Liver (tissue), 9 donors: Measurements from ENCODE around the gene PTGER2. TPM values are rescaled to one million over a fixed set of nuclear protein-coding genes. Genes with fewer than 3 reads are reported as not detected.

Experiments
- DNase-seq: peaks from one replicate; pipeline ENCODE4 v3.0.0-alpha.2; 2017; ENCODE audit warnings: low spot score
- H3K27ac ChIP-seq, 2 donors: one replicate each; pipeline ENCODE4 v1.7.0; 2013; ENCODE audit warnings: inconsistent platforms in 2 of 2, low read length in 2 of 2, control low read depth in 1 of 2, low read depth in 1 of 2, mild to moderate bottlenecking in 1 of 2
- H3K27me3 ChIP-seq, 4 donors: one replicate each; pipeline versions ENCODE4 v1.6.1 to v1.7.0; 2013; ENCODE audit warnings: low read length in 3 of 4, inconsistent platforms in 1 of 4, mild to moderate bottlenecking in 1 of 4, moderate library complexity in 1 of 4; ENCODE audit not compliant: control insufficient read depth in 4 of 4, insufficient read depth in 4 of 4
- H3K36me3 ChIP-seq, 4 donors: one replicate each; pipeline versions ENCODE4 v1.6.1 to v1.7.0; 2013; ENCODE audit warnings: low read length in 3 of 4, mild to moderate bottlenecking in 3 of 4, low read depth in 1 of 4, moderate library complexity in 1 of 4; ENCODE audit not compliant: control insufficient read depth in 4 of 4, insufficient read depth in 3 of 4
- H3K4me1 ChIP-seq, 4 donors: one replicate each; pipeline versions ENCODE4 v1.6.1 to v1.7.0; 2013; ENCODE audit warnings: low read length in 3 of 4, mild to moderate bottlenecking in 3 of 4, moderate library complexity in 1 of 4; ENCODE audit not compliant: control insufficient read depth in 4 of 4, insufficient read depth in 4 of 4
- H3K4me3 ChIP-seq, 3 donors: one replicate each; pipeline versions ENCODE4 v1.6.1 to v1.7.0; 2013; ENCODE audit warnings: low read length in 3 of 3, control low read depth in 1 of 3, low read depth in 1 of 3, mild to moderate bottlenecking in 1 of 3
- H3K9ac ChIP-seq, 2 donors: one replicate each; pipeline ENCODE4 v1.7.0; 2013; ENCODE audit warnings: low read length in 2 of 2, mild to moderate bottlenecking in 2 of 2, moderate library complexity in 2 of 2, control low read depth in 1 of 2, low read depth in 1 of 2
- H3K9me3 ChIP-seq, 4 donors: one replicate each; pipeline versions ENCODE4 v1.6.1 to v1.7.0; 2013; ENCODE audit warnings: low read length in 3 of 4; ENCODE audit not compliant: control insufficient read depth in 4 of 4
- ATF3 ChIP-seq: IDR thresholded peaks from 2 replicates; pipeline ENCODE4 v1.6.1; 2016; ENCODE audit warnings: antibody characterized with exemption
- CTCF ChIP-seq: fragments of 150-350 bp; IDR thresholded peaks from 2 replicates; pipeline ENCODE4 v1.5.1; 2017; ENCODE audit warnings: improper control_type of control experiment, low read depth, low read length; ENCODE audit not compliant: missing input control
- EGR1 ChIP-seq, 2 donors: IDR thresholded peaks; 2 replicates each; pipeline ENCODE4 v1.6.1; 2016 to 2018; ENCODE audit warnings: antibody characterized with exemption in 2 of 2, low read depth in 2 of 2
- FOXA1 ChIP-seq: IDR thresholded peaks from 2 replicates; pipeline ENCODE4 v1.6.1; 2016; ENCODE audit warnings: antibody characterized with exemption
- FOXA2 ChIP-seq: IDR thresholded peaks from 2 replicates; pipeline ENCODE4 v1.6.1; 2016; ENCODE audit warnings: antibody characterized with exemption
- GABPA ChIP-seq, 2 donors: IDR thresholded peaks in 1 of 2; conservative IDR thresholded peaks in 1 of 2; 2 replicates each; pipeline ENCODE4 v1.6.1; 2016; ENCODE audit warnings: antibody characterized with exemption in 2 of 2, mild to moderate bottlenecking in 1 of 2, moderate library complexity in 1 of 2
- HNF4A ChIP-seq, 2 donors: conservative IDR thresholded peaks; 2 replicates each; pipeline ENCODE4 v1.6.1; 2016; ENCODE audit warnings: antibody characterized with exemption in 2 of 2, mild to moderate bottlenecking in 2 of 2
- HNF4G ChIP-seq: IDR thresholded peaks from 2 replicates; pipeline ENCODE4 v1.6.1; 2016; ENCODE audit warnings: antibody characterized with exemption
- JUND ChIP-seq, 2 donors: IDR thresholded peaks; 2 replicates each; pipeline ENCODE4 v1.6.1; 2016; ENCODE audit warnings: antibody characterized with exemption in 2 of 2
- MAX ChIP-seq: IDR thresholded peaks from 2 replicates; pipeline ENCODE4 v1.6.1; 2016; ENCODE audit warnings: antibody characterized with exemption
- NR2F2 ChIP-seq: IDR thresholded peaks from 2 replicates; pipeline ENCODE4 v1.6.1; 2016; ENCODE audit warnings: antibody characterized with exemption
- RAD21 ChIP-seq, 2 donors: IDR thresholded peaks; 2 replicates each; pipeline ENCODE4 v1.6.1; 2016; ENCODE audit warnings: antibody characterized with exemption in 2 of 2, mild to moderate bottlenecking in 2 of 2
- REST ChIP-seq: IDR thresholded peaks from 2 replicates; pipeline ENCODE4 v1.6.1; 2016; ENCODE audit warnings: antibody characterized with exemption, mild to moderate bottlenecking
- RXRA ChIP-seq, 2 donors: IDR thresholded peaks; 2 replicates each; pipeline ENCODE4 v1.6.1; 2017 to 2018; ENCODE audit warnings: antibody characterized with exemption in 2 of 2, mild to moderate bottlenecking in 1 of 2
- SP1 ChIP-seq: IDR thresholded peaks from 2 replicates; pipeline ENCODE4 v1.6.1; 2018; ENCODE audit warnings: antibody characterized with exemption, mild to moderate bottlenecking
- TAF1 ChIP-seq: conservative IDR thresholded peaks from 2 replicates; pipeline ENCODE4 v1.6.1; 2016; ENCODE audit warnings: antibody characterized with exemption, mild to moderate bottlenecking
- YY1 ChIP-seq: IDR thresholded peaks from 2 replicates; pipeline ENCODE4 v1.6.1; 2016; ENCODE audit warnings: antibody characterized with exemption, mild to moderate bottlenecking
- ZBTB33 ChIP-seq: IDR thresholded peaks from 2 replicates; pipeline ENCODE4 v1.6.1; 2016; ENCODE audit warnings: antibody characterized with exemption
- WGBS: extraction: QIAGEN DNeasy Blood & Tissue Kit; methylation state at CpG from one replicate; pipeline ENCODE4 v1.1.7; 2013; 5-methylcytosine and 5-hydroxymethylcytosine counted together
- polyA plus RNA-seq, 2 donors: library from polyadenylated mRNA; stranded (reverse) in 1 of 2; unstranded in 1 of 2; fragments of 200-250 nt in 1 of 2; fragments of >200 nt in 1 of 2; fragmentation: Nextera tagmentation in 1 of 2; extraction: Ambion mirVana in 1 of 2; gene quantifications; one replicate each; pipeline versions ENCODE4 v1.2.1 to v1.2.3, GENCODE V29; 2013 to 2015
- total RNA-seq, 2 donors: library from RNA; depleted of rRNA; stranded (reverse); fragments of >200 nt; gene quantifications; one replicate each; pipeline ENCODE4 v1.2.3, GENCODE V29; 2014
- donor health status: healthy.
- donor health status: healthy.
- donor health status: healthy.
- donor health status: healthy.
- donor health status: healthy.

Gene PTGER2
- total and polyA plus RNA-seq, 4 donors: 0.36 to 1.9 (median 0.81) TPM

- 88% methylated on average over 1 of the region's 1 CpG for WGBS
- no peak overlapping the region for H3K4me3 ChIP-seq
- H3K36me3 ChIP-seq: no peaks in the 10 kb centered on the region
- H3K4me1 ChIP-seq: no peaks in the 10 kb centered on the region
- no peak overlapping the region for H3K27ac ChIP-seq
- DNase-seq: no peak
- no peaks in the 10 kb centered on the region for H3K27me3 ChIP-seq
- H3K9ac ChIP-seq: no peak overlapping the region
- TF ChIP-seq EGR1 (IDR thresholded peaks at IDR 0.05; ENCODE audit: low read depth in 2 of 2) (no peak), TAF1 (no peak), CTCF (no peak), ZBTB33 (no peak), MAX (no peak), HNF4A (conservative IDR thresholded peaks at IDR 0.05) (no peak), ATF3 (no peak), YY1 (no peak)
- H3K9me3 ChIP-seq: no peaks in the 10 kb centered on the region
These were observed 28.9 kb downstream of the PTGER2 start for GRCh38 chr14:52342849-52343596.

- DNase-seq: no peak
- no peak for TF ChIP-seq HNF4A (conservative IDR thresholded peaks at IDR 0.05)
- no peak for TF ChIP-seq RAD21 (IDR thresholded peaks at IDR 0.05)
- no peak for TF ChIP-seq MAX
- no peak for TF ChIP-seq JUND (IDR thresholded peaks at IDR 0.05)
- no peak for TF ChIP-seq SP1
- no peak for TF ChIP-seq HNF4G
- no peak for TF ChIP-seq FOXA1
- TF ChIP-seq NR2F2: no peak
- TF ChIP-seq REST: no peak
- TF ChIP-seq YY1: no peak
- TF ChIP-seq EGR1 (IDR thresholded peaks at IDR 0.05; ENCODE audit: low read depth in 2 of 2): no peak
- TF ChIP-seq ATF3: no peak
- no peak for TF ChIP-seq ZBTB33
- no peak for TF ChIP-seq GABPA (IDR thresholded peaks at IDR 0.05 in 1 of 2, conservative IDR thresholded peaks at IDR 0.05 in 1 of 2)
- TF ChIP-seq RXRA (IDR thresholded peaks at IDR 0.05): no peak
- no peak for TF ChIP-seq FOXA2
- no peak for TF ChIP-seq CTCF
- TF ChIP-seq TAF1: no peak
- H3K4me3 ChIP-seq: no peak overlapping the region
- H3K36me3 ChIP-seq: no peaks in the 10 kb centered on the region
- no peaks in the 10 kb centered on the region for H3K4me1 ChIP-seq
- 86% methylated on average over 4 of the region's 4 CpGs for WGBS
- H3K27ac ChIP-seq: no peak overlapping the region
- H3K9me3 ChIP-seq: no peaks in the 10 kb centered on the region
- H3K9ac ChIP-seq: no peak overlapping the region
- no peaks in the 10 kb centered on the region for H3K27me3 ChIP-seq
These were observed 32.7 kb downstream of the PTGER2 start for GRCh38 chr14:52346778-52347177.
